ENCODE results near the gene IFNL3.

The IFNL3 gene

GRCh38 chr19:39193803-39194202 lies 51.0 kb downstream of the IFNL3 start:
- DNase-seq (ENCODE audit: low spot score), result no peak
